Measurements from ENCODE around the gene DEPDC7. TPM values are rescaled to one million over a fixed set of nuclear protein-coding genes. Genes with fewer than 3 reads are reported as not detected.

DEPDC7 gene
- total and polyA plus RNA-seq, 2 experiments from 2014 or later, result 12.5 to 21.3 TPM

DNA sequence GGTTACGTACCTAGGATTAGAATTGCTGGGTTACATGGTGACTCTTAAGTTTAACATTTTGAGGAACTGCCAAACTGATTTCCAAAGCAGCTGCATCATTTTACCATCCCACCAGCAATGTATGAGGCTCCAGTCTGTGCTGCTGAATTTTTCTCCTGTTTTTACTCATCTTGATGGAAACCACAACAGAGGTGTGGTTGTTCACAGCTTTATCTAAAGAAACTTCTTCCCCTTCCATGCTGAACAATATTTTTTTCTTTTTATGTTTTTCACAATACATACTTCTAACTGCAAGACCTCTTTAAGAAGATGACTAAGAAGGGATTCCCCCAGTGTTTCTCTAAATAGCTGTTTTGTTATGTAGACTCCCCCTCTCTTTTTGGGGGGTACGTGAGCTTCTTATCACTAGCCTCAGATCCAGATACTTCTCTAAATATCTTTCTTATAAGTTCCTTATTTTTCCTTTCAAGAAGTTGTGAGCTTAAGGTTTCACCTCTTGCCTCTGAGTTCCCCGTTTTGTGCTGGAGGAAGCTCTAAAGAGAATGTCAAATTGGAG is 47.7 kb downstream of the DEPDC7 start:
- Histone ChIP-seq H3K27ac (peak overlapping the region; percentile 10), H3K9me3 (ENCODE audit: low read depth) (no peaks in the 10 kb centered on the region)

DNA sequence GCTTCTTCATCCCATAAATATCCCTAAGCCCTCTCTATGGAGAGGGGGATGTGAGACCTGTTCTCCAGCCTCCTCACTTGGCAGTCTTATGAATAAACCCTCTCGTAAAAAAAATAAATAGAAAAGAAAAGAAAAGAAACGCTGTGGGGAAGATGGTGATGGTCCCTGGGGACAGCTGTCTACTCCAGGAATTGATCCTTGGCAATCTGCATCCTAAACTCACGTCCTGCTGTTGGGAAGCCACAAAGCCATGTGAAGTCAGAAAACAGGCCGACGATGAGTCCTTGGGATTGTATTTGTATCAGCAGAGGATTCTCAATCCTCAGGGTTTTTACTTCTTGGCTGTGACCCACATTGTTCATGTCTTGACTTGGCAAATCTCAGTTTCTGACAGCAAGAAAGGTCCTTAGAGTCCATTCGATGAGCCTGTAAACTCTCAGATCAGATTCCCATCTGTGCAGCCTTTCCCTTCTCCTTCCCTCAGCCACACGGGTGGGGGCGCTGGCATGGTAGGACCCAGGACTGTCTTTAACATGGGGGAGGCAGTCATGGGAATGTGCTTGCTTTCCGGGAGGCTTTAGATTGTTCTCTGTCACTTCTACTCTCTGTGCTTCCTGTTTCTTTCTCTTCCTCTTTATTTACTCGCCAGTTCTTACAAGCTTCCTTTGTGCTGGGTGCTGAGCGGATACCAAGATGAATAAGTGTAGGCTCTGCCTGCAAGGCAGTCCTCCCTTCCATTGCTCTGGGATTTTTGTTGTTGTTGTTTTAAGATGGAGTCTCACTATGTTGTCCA is 48.6 kb downstream of the DEPDC7 start:
- no peaks in the 10 kb centered on the region for H3K27me3 ChIP-seq
- H3K36me3 ChIP-seq (replicated peaks; ENCODE audit: insufficient read depth, low read depth), result no peaks in the 10 kb centered on the region
- DNase-seq (ENCODE audit: low spot score), result no peak
- no peak overlapping the region for H2AFZ ChIP-seq
- H3K9me2 ChIP-seq (replicated peaks; ENCODE audit: insufficient read depth), result no peaks in the 10 kb centered on the region
- no peaks in the 10 kb centered on the region for H3K9me3 ChIP-seq (ENCODE audit: low read depth)
- peaks cover 10% of the 10 kb centered on the region for H3K4me1 ChIP-seq (ENCODE audit: insufficient read depth)
- no peaks in the 10 kb centered on the region for H3K79me2 ChIP-seq
- WGBS (ENCODE audit: low lambda C conversion rate, missing lambda C conversion rate), result 78% methylated on average over 11 of the region's 11 CpGs
- H3K27ac ChIP-seq, result peak overlapping the region; percentile 10
- H3K4me3 ChIP-seq, result no peak overlapping the region
- H3K4me2 ChIP-seq, result no peak overlapping the region
- no peak for TF ChIP-seq EZH2 (IDR thresholded peaks at IDR 0.05; ENCODE audit: borderline replicate concordance)
- TF ChIP-seq, protein P1, sequence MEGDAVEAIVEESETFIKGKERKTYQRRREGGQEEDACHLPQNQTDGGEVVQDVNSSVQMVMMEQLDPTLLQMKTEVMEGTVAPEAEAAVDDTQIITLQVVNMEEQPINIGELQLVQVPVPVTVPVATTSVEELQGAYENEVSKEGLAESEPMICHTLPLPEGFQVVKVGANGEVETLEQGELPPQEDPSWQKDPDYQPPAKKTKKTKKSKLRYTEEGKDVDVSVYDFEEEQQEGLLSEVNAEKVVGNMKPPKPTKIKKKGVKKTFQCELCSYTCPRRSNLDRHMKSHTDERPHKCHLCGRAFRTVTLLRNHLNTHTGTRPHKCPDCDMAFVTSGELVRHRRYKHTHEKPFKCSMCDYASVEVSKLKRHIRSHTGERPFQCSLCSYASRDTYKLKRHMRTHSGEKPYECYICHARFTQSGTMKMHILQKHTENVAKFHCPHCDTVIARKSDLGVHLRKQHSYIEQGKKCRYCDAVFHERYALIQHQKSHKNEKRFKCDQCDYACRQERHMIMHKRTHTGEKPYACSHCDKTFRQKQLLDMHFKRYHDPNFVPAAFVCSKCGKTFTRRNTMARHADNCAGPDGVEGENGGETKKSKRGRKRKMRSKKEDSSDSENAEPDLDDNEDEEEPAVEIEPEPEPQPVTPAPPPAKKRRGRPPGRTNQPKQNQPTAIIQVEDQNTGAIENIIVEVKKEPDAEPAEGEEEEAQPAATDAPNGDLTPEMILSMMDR (IDR thresholded peaks at IDR 0.05; ENCODE audit: poor library complexity), result no peak
- TF ChIP-seq EZH2phosphoT487 (IDR thresholded peaks at IDR 0.05; ENCODE audit: low read depth, severe bottlenecking, unreplicated experiment), result no peak
- no peaks in the 10 kb centered on the region for H4K20me1 ChIP-seq (ENCODE audit: insufficient read depth, poor library complexity, severe bottlenecking)

More for the DNA sequence above, 47.7 kb downstream of the DEPDC7 start:
- no peak for DNase-seq (ENCODE audit: low spot score)
- Histone ChIP-seq H3K9me2 (replicated peaks; ENCODE audit: insufficient read depth) (no peaks in the 10 kb centered on the region), H3K27me3 (no peaks in the 10 kb centered on the region), H3K36me3 (replicated peaks; ENCODE audit: insufficient read depth, low read depth) (no peaks in the 10 kb centered on the region), H4K20me1 (ENCODE audit: insufficient read depth, poor library complexity, severe bottlenecking) (no peaks in the 10 kb centered on the region), H3K79me2 (no peaks in the 10 kb centered on the region), H3K4me3 (no peak overlapping the region), H3K4me2 (no peak overlapping the region), H3K4me1 (ENCODE audit: insufficient read depth) (peaks cover 10% of the 10 kb centered on the region), H2AFZ (no peak overlapping the region)
- no peak for TF ChIP-seq EZH2phosphoT487 (IDR thresholded peaks at IDR 0.05; ENCODE audit: low read depth, severe bottlenecking, unreplicated experiment)
- TF ChIP-seq EZH2 (IDR thresholded peaks at IDR 0.05; ENCODE audit: borderline replicate concordance), result no peak
- TF ChIP-seq, protein P1 (IDR thresholded peaks at IDR 0.05; ENCODE audit: poor library complexity), result no peak
- WGBS (ENCODE audit: low lambda C conversion rate, missing lambda C conversion rate), result 84% methylated on average over 3 of the region's 3 CpGs

DNA sequence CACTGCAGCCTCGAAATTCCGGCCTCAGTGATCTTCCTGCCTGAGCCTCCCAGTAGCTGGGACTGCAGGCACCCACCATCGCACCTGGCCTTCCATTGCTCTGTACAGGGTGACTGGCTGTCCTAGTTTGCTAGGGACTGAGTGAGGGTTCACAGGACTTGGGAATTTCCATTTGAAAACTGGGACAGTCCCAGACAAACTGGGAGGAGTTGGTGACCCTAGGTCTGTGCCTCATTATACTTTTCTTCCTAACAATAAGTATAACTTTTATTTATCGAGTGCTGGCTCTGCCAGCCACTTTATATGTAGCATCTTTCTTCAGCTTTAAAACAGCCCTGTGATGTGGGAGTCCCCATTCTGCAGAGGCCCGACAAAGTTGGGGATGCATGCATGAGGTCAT is 49.2 kb downstream of the DEPDC7 start:
- Histone ChIP-seq H4K20me1 (ENCODE audit: insufficient read depth, poor library complexity, severe bottlenecking) (no peaks in the 10 kb centered on the region), H3K9me3 (ENCODE audit: low read depth) (no peaks in the 10 kb centered on the region), H3K4me3 (no peak overlapping the region), H3K27me3 (no peaks in the 10 kb centered on the region), H3K4me1 (ENCODE audit: insufficient read depth) (peaks cover 10% of the 10 kb centered on the region), H3K4me2 (no peak overlapping the region), H3K27ac (no peak overlapping the region), H3K36me3 (replicated peaks; ENCODE audit: insufficient read depth, low read depth) (no peaks in the 10 kb centered on the region), H3K9me2 (replicated peaks; ENCODE audit: insufficient read depth) (no peaks in the 10 kb centered on the region), H2AFZ (no peak overlapping the region), H3K79me2 (no peaks in the 10 kb centered on the region)
- WGBS (ENCODE audit: low lambda C conversion rate, missing lambda C conversion rate), result 98% methylated on average over 5 of the region's 5 CpGs
- DNase-seq (ENCODE audit: low spot score), result no peak
- TF ChIP-seq, protein P1 (IDR thresholded peaks at IDR 0.05; ENCODE audit: poor library complexity), result no peak
- TF ChIP-seq EZH2phosphoT487 (IDR thresholded peaks at IDR 0.05; ENCODE audit: low read depth, severe bottlenecking, unreplicated experiment), result no peak
- no peak for TF ChIP-seq EZH2 (IDR thresholded peaks at IDR 0.05; ENCODE audit: borderline replicate concordance)
